Measurements from ENCODE around the gene ADAMTS12.
"Not testable (repeated sequence)": the region's sequence is repeated elsewhere in the genome, so short reads cannot be mapped to it uniquely, and the experiment has no call there.

ADAMTS12 gene

GRCh38 chr5:33906248-33906647, 14.5 kb upstream of the ADAMTS12 start:
- DNase-seq (ENCODE audit: low read depth): not testable (repeated sequence)

- DNase-seq (ENCODE audit: low read depth): no peak
These were observed 13.6 kb upstream of the ADAMTS12 start for GRCh38 chr5:33905381-33905780.

GRCh38 chr5:33903118-33903517, 11.3 kb upstream of the ADAMTS12 start:
- DNase-seq (ENCODE audit: low read depth): no peak

DNA sequence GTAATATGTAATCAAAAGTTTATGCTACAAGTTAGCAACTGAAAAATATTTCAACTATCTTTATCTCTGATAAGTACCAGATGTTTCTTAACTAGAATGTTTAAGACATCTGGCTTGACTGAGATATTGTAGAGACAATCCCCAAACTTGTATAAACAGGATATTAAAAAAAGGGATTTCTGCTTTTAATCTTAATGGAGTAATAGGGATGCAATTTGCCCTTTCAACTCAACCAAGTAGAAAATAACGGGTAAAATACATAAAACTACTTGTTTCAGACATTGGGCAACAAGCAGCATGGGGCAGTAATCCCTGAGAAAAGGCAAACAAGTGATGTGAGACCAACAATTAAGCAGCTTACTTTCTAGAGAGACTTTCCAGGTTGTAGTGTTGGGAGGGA, 9.4 kb upstream of the ADAMTS12 start:
- DNase-seq (ENCODE audit: low read depth): no peak

GRCh38 chr5:33894566-33894965, 2.8 kb upstream of the ADAMTS12 start:
- no peak for DNase-seq (ENCODE audit: low read depth)

GRCh38 chr5:33892620-33893137, 889 bp upstream of the ADAMTS12 start:
- no peak for DNase-seq (ENCODE audit: low read depth)

GRCh38 chr5:33891446-33891787, 373 bp downstream of the ADAMTS12 start:
- no peak for DNase-seq (ENCODE audit: low read depth)

DNA sequence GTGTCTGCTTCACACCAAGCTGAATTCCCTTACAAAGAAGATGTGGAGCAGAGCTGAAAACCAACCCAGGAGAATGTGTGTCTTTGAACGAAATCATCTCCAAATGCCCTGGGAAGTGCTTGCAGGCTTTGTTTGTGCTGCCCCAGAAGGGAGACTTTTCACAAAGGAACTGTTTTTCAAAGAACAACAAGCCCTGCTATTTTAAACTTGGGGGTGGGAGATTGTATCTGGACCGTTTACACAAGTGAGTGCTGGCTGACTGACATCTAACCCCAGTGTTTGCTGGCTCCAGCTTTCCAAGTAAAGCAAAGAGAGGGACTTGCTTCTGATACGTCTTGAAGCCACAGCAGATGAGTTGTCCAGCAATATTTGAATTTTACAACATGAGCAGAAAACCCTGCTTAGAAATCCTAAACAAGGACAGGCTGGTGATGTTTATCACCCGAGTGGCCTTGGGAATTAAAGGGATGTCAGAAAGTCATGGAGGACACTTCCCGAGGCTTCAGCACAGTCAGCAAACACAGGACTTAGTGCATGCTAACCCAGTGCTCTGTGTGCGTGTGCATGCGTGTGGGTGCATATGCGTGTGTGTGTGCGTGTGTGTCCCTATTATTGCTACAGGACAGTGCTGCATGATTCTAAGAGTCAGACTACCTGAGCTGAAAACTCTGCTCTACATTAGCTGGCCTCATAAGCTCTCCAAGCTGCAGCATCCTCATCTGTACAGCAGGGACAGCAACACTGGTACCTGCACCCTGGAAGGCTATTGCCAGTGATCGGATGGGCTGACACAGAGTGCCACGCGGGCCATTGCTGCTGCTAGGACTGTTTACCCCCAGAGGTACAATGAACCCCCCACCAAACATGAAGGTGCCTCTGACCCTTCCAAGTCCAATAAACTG, 1.4 kb downstream of the ADAMTS12 start:
- DNase-seq (ENCODE audit: low read depth): no peak

DNA sequence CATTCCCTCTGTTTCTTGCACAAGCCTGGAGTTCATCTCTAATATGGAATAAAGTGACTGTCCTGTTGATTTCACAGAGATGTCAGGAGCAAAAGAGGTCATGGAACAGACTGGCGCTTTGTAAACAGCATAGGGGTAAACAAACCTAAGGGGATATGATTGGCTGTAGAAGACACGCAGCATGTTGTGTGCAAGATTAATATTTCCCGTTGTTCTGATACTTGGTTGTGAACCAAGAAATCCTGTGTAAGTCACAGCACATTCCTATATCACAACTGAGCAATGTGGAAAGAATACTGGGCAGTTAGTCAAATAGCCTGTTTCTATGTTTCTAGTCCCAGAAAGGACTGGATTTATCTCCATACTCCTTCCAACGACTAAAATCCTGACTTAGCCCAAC, 3.2 kb downstream of the ADAMTS12 start:
- no peak for DNase-seq (ENCODE audit: low read depth)

GRCh38 chr5:33887268-33887667, 4.5 kb downstream of the ADAMTS12 start:
- no peak for DNase-seq (ENCODE audit: low read depth)

- no peak for DNase-seq (ENCODE audit: low read depth)
These were observed 5.5 kb downstream of the ADAMTS12 start for GRCh38 chr5:33886283-33886682.

- no peak for DNase-seq (ENCODE audit: low read depth)
These were observed 6.1 kb downstream of the ADAMTS12 start for GRCh38 chr5:33885679-33886078.

- DNase-seq (ENCODE audit: low read depth): no peak
These were observed 8.3 kb downstream of the ADAMTS12 start for GRCh38 chr5:33883482-33883881.

GRCh38 chr5:33880319-33880718, 11.5 kb downstream of the ADAMTS12 start:
- no peak for DNase-seq (ENCODE audit: low read depth)

DNA sequence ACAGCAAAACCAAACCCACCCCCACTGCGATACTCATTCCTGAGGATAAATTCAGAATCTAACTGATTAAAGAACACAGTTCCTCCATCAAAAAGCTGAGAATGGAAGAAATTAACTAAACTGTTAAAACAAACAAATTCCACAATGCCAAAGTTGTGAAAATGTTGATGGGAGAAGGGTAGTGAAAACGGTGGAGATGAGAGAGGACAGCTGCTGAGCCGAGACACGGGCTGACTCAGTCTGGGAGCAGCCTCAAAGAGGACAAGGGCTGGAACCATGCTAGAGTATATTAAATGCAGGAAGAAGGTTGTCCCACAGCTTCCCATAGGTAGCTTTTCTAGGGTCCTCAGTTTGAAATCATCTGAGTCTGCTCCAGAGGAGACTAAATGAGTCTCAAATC, 14.3 kb downstream of the ADAMTS12 start:
- no peak for DNase-seq (ENCODE audit: low read depth)

DNA sequence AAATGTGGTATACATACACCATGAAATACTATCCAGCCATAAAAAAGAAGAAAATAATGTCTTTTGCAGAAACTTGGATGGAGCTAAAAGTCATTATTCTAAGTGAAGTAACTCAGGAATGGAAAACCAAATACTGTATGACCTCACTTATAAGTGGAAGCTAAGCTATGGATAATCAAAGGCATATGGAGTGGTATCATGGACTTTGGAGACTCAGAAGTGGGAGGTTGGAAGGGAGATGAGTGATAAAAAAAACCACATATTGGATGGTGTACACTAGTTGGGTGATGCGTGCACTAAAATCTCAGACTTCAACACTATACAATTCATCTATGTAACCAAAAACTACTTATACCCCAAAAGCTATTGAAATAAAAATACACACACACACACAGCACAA, 24.5 kb downstream of the ADAMTS12 start:
- no peak for DNase-seq (ENCODE audit: low read depth)

GRCh38 chr5:33859177-33859576, 32.6 kb downstream of the ADAMTS12 start:
- DNase-seq (ENCODE audit: low read depth): not testable (repeated sequence)

DNA sequence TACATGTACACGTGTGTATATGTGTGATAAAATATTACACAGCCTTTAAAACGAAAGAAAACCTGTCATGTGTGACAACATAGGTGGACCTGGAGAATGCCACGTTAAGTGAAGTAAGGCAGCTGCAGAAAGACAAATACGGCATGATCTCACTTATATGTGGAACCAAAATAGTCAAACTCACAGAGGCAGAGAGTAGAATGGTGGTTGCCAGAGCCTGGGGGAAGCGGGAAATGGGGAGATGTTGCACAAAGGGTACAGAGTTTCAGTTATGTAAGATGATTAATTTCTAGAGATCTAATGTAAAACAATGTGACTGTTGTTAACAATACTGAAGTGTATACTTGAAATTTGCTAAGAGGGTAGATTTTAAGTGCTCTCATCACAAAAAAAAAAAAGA, 34.8 kb downstream of the ADAMTS12 start:
- no peak for DNase-seq (ENCODE audit: low read depth)

DNA sequence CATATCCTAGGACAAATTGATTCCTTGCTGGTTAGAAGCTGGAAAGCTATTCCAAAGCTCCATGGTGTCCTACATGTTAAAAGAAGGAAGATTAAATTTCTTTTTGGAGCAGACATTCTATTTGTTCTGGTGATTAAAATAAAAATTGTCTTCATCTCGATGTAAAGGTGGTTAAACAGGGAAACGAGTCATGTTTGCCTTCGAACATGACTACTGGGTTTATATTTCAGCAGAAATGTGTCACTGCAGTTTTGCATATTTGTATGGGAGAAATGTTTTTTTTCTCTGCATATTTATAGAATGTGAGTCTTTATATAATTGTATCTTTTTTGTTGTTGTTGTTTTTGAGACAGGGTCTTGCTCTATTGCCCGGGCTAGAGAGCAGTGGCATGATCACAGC, 36.4 kb downstream of the ADAMTS12 start:
- no peak for DNase-seq (ENCODE audit: low read depth)

DNA sequence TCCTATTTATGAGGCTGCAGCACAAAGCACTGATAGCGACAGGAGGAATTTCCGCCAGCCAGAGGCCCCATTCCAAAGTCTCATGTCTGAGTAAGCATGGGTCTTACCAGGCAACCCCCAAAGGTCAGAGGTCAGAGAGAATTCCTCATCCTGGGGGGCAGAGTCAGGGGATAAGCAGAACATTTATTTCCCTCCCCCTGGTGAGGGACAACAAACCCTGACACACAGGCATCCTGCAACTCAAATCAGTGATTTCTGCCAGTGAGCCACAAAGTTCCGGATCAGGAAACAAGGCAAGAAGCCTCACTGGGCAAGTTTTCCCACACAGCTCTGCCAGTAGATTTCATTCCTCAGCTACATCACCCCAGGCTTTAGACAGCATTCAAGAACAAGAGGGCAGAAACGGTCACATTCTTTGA, 37.0 kb downstream of the ADAMTS12 start:
- DNase-seq (ENCODE audit: low read depth): no peak

GRCh38 chr5:33852837-33853236, 39.0 kb downstream of the ADAMTS12 start:
- no peak for DNase-seq (ENCODE audit: low read depth)

- no peak for DNase-seq (ENCODE audit: low read depth)
These were observed 39.5 kb downstream of the ADAMTS12 start for GRCh38 chr5:33852319-33852718.

- no peak for DNase-seq (ENCODE audit: low read depth)
These were observed 41.6 kb downstream of the ADAMTS12 start for GRCh38 chr5:33850100-33850594.

- DNase-seq (ENCODE audit: low read depth): no peak
These were observed 43.2 kb downstream of the ADAMTS12 start for GRCh38 chr5:33848554-33848953.

Measured in stimulated activated CD8-positive, alpha-beta memory T cell treated with anti-CD3 and anti-CD28 coated beads, Interleukin-15, amount 100 ng/mL, for 24 hours (primary cell).